Measurements from ENCODE around the gene POU3F2.

- TF ChIP-seq EZH2 (IDR thresholded peaks at IDR 0.05) = no peak
- TF ChIP-seq POLR2AphosphoS5 (IDR thresholded peaks at IDR 0.05; ENCODE audit: borderline replicate concordance, low read depth, low read length) = no peak
These were observed 1.4 kb upstream of the POU3F2 start for GRCh38 chr6:98833057-98833306.

Data from SK-N-MC (cell line).